Measurements from ENCODE around the gene STXBP5L.

DNA sequence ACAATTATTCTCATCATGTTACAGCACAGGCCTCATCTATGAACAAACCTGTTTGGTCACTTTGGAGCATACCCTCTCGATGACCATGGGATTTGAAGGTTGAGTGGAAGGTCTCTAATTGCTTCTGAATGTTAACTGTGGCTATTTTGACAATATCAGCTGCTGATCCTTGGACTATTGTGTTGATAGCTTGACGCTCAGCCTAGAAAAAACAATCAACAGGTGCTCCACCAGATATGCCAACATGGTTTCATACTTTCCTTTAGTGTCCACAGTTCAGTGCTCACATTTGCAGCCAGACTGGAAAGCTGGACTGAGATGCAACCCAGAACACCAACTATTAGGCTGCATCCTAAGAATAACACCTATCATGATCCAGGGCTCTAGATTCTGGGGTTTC lies 528.1 kb downstream of the STXBP5L start:
- TF ChIP-seq CTCF (IDR thresholded peaks at IDR 0.05) (no peak), POLR2A (IDR thresholded peaks at IDR 0.05) (no peak)
